NCI-H2081 treated with DMSO at 0.1 percent for 48 hours (cell line): Measurements from ENCODE around the gene PANX2.

ENCODE experiments used
- DNase-seq: peaks from one replicate; lab custom pipeline; 2025; lab: John Stamatoyannopoulos, UW

PANX2 gene

GRCh38 chr22:50229370-50229769 lies 58.8 kb downstream of the PANX2 start:
- DNase-seq: no peak
